NB4 (cell line): ENCODE data around the gene BCKDHB.
"Not testable (repeated sequence)": the region's sequence is repeated elsewhere in the genome, so short reads cannot be mapped to it uniquely, and the experiment has no call there.

Experiments used
- DNase-seq: peaks from one replicate; pipeline ENCODE4 v3.0.0; 2010; ENCODE audit warnings: low read depth
- H3K4me3 ChIP-seq: one replicate; pipeline ENCODE4 v1.5.1; 2011; ENCODE audit warnings: mild to moderate bottlenecking, low read depth, low read length, moderate library complexity
- MYC ChIP-seq: IDR thresholded peaks from 2 replicates; pipeline ENCODE4 v1.6.1; 2011; ENCODE audit warnings: low read depth, low read length
- POLR2A ChIP-seq: IDR thresholded peaks from 2 replicates; pipeline ENCODE4 v1.6.1; 2011; ENCODE audit warnings: mild to moderate bottlenecking; ENCODE audit not compliant: insufficient read length; ENCODE audit errors: extremely low read depth
- TF ChIP-seq, protein P1 (sequence below): IDR thresholded peaks from one replicate; pipeline ENCODE4 v1.5.1; 2012; ENCODE audit warnings: low read depth, low read length
- TF ChIP-seq, protein P2 (sequence below): IDR thresholded peaks from 2 replicates; pipeline ENCODE4 v1.6.1; 2011; ENCODE audit warnings: low read depth, low read length

BCKDHB gene

DNA sequence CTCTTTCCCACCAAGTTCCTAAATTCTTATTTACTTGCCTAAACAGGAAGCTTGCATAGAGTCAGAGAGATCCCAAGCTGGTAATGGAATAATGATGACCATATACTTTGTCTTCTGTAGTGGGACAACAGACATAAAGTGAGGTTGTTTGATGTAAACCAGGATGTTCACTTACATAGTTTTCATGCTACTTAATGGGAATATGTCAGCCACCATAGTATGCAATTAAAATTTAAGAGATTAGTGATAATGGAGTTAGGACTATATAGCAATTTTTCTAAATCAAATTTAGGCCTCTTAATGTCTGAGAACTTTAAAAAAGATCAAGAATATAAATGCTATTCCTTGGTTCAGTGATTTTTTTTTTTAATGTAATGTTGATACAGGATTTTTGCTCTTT, 180.6 kb downstream of the BCKDHB start:
- TF ChIP-seq, protein P1, sequence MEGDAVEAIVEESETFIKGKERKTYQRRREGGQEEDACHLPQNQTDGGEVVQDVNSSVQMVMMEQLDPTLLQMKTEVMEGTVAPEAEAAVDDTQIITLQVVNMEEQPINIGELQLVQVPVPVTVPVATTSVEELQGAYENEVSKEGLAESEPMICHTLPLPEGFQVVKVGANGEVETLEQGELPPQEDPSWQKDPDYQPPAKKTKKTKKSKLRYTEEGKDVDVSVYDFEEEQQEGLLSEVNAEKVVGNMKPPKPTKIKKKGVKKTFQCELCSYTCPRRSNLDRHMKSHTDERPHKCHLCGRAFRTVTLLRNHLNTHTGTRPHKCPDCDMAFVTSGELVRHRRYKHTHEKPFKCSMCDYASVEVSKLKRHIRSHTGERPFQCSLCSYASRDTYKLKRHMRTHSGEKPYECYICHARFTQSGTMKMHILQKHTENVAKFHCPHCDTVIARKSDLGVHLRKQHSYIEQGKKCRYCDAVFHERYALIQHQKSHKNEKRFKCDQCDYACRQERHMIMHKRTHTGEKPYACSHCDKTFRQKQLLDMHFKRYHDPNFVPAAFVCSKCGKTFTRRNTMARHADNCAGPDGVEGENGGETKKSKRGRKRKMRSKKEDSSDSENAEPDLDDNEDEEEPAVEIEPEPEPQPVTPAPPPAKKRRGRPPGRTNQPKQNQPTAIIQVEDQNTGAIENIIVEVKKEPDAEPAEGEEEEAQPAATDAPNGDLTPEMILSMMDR = no peak
- TF ChIP-seq, protein P2, sequence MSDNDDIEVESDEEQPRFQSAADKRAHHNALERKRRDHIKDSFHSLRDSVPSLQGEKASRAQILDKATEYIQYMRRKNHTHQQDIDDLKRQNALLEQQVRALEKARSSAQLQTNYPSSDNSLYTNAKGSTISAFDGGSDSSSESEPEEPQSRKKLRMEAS = no peak
- no peak for TF ChIP-seq MYC
- no peak for TF ChIP-seq POLR2A
- H3K4me3 ChIP-seq = no peak overlapping the region
- no peak for DNase-seq

GRCh38 chr6:80287607-80288006, 181.1 kb downstream of the BCKDHB start:
- TF ChIP-seq, protein P2 = no peak
- no peak overlapping the region for H3K4me3 ChIP-seq
- DNase-seq = no peak

DNA sequence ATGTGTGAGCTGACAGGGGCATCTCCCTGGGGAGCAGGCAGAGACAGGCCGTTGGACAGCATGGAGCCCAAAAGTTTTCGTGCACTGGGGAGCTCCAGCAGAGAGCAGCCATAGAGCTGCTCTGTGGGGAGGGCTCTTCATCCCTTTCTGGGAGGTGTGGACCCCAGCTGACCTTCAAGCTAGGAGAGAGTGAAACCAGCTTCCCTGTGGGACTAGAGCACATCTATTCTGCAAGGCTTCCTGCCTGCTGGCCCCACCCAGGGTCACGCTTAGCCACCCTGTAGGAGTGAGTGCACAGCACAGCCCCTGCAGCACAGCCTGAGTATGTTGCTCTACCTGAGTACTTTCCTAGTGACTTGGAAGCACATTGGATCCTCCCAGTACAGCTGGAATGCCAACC, 183.3 kb downstream of the BCKDHB start:
- TF ChIP-seq MYC (no peak), POLR2A (no peak)
- TF ChIP-seq, protein P1 = no peak
- TF ChIP-seq, protein P2 = no peak
- DNase-seq = no peak
- H3K4me3 ChIP-seq = no peak overlapping the region

DNA sequence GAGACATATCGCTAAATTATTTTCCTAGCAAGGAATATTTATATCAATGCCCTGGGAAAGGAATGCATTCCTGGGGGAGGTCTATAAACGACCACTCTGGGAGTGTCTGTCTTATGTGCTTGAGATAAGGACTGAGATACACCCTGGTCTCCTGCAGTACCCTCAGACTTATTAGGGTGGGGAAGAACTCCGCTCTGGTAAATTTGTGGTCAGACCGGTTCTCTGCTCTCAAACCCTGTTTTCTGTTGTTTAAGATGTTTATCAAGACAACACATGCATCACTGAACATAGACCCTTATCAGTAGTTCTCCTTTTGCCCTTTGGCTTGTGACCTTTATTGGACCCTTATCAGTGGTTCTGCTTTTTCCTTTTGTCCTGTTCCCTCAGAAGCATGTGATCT, 188.1 kb downstream of the BCKDHB start:
- peak; percentile 14 for DNase-seq
- H3K4me3 ChIP-seq = not testable (repeated sequence)

- no peak for DNase-seq
- no peak overlapping the region for H3K4me3 ChIP-seq
- no peak for TF ChIP-seq POLR2A
- TF ChIP-seq, protein P1 = no peak
- no peak for TF ChIP-seq MYC
- TF ChIP-seq, protein P2 = no peak
These were observed 196.2 kb downstream of the BCKDHB start for GRCh38 chr6:80302716-80303115.

GRCh38 chr6:80304014-80304413, 197.5 kb downstream of the BCKDHB start:
- DNase-seq = no peak
- TF ChIP-seq, protein P2 = no peak
- TF ChIP-seq, protein P1 = no peak
- no peak for TF ChIP-seq MYC
- TF ChIP-seq POLR2A = no peak

DNA sequence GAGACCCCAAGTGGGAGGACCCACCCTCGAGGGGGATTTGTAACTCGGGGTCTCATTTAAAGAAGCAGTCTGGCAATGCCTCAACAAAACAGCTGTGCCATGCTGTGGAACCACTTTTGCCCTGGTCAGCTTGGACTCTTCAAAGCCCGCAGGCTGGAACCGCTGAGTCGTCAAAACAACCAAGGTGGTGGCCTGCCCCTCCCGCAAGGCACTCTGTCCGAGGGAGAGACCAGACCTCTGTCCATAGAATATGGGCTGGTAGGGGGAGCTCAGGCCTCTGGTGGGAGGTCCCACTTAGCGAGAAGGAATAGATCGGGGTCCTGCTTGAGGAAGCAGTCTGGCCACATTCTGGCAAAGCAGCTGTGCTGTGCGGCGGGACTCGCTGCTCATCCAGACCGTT, 208.1 kb downstream of the BCKDHB start:
- DNase-seq = no peak
- H3K4me3 ChIP-seq = no peak overlapping the region
- TF ChIP-seq, protein P2 = no peak
- TF ChIP-seq, protein P1 = no peak
- TF ChIP-seq POLR2A (no peak), MYC (no peak)

More at GRCh38 chr6:80304014-80304413, 197.5 kb downstream of the BCKDHB start:
- no peak overlapping the region for H3K4me3 ChIP-seq
